GM23338 (cell line): ENCODE results near the gene TTC33. TPM values are rescaled to one million over a fixed set of nuclear protein-coding genes. Genes with fewer than 3 reads are reported as not detected.

Experiments used
- ATAC-seq: fragments of 200-7000 bp; cut with Tn5 transposase; 3 replicates; pipeline ENCODE4 v1.9.1; 2020
- DNase-seq: peaks from one replicate; pipeline ENCODE4 v3.0.0-alpha.2; 2015; ENCODE audit warnings: low spot score
- H2AFZ ChIP-seq: fragments of 200-600 bp; sonication (generic); 2 replicates; pipeline ENCODE4 v1.8.0; 2016; ENCODE audit warnings: antibody characterized with exemption, mild to moderate bottlenecking, moderate library complexity
- H3F3A ChIP-seq: fragments of 200-600 bp; sonication (generic); replicated peaks from 2 replicates; pipeline ENCODE4 v1.8.0; 2017; ENCODE audit warnings: antibody characterized with exemption, mixed run types, low read depth
- H3K27ac ChIP-seq: fragments of 200-600 bp; sonication (generic); 2 replicates; pipeline ENCODE4 v1.6.1; 2016; ENCODE audit warnings: low read depth
- H3K27me3 ChIP-seq: fragments of 200-600 bp; sonication (generic); 2 replicates; pipeline ENCODE4 v1.8.0; 2016; ENCODE audit warnings: mild to moderate bottlenecking, mixed run types, moderate library complexity; ENCODE audit not compliant: insufficient read depth
- H3K36me3 ChIP-seq: fragments of 200-600 bp; sonication (generic); 2 replicates; pipeline ENCODE4 v1.8.0; 2016; ENCODE audit warnings: mild to moderate bottlenecking; ENCODE audit not compliant: insufficient read depth
- H3K4me1 ChIP-seq: fragments of 200-600 bp; sonication (generic); 2 replicates; pipeline ENCODE4 v1.8.0; 2016; ENCODE audit warnings: mild to moderate bottlenecking, moderate library complexity; ENCODE audit not compliant: insufficient read depth
- H3K4me2 ChIP-seq: fragments of 200-600 bp; sonication (generic); 2 replicates; pipeline ENCODE4 v1.7.1; 2017; ENCODE audit warnings: mixed run types
- H3K4me3 ChIP-seq: fragments of 200-600 bp; sonication (generic); 2 replicates; pipeline ENCODE4 v1.6.1; 2016; ENCODE audit warnings: mixed run types
- H3K79me2 ChIP-seq: fragments of 200-600 bp; sonication (generic); replicated peaks from 2 replicates; pipeline ENCODE4 v1.8.0; 2017; ENCODE audit warnings: mild to moderate bottlenecking; ENCODE audit not compliant: insufficient read depth
- H3K9me2 ChIP-seq: fragments of 200-600 bp; sonication (generic); 2 replicates; pipeline ENCODE4 v1.8.0; 2017; ENCODE audit not compliant: insufficient read depth
- H4K20me1 ChIP-seq: fragments of 200-600 bp; sonication (generic); replicated peaks from 2 replicates; pipeline ENCODE4 v1.8.0; 2017; ENCODE audit warnings: mild to moderate bottlenecking; ENCODE audit not compliant: insufficient read depth
- H3K27ac Mint-ChIP-seq: 2 replicates; pipeline ENCODE4 v1.8.0; 2020; ENCODE audit warnings: inconsistent platforms, mild to moderate bottlenecking, moderate library complexity, mixed read lengths
- H3K27me3 Mint-ChIP-seq: 3 replicates; pipeline ENCODE4 v1.8.0; 2022; ENCODE audit warnings: low read depth, mild to moderate bottlenecking, moderate library complexity, mixed read lengths, inconsistent platforms; ENCODE audit not compliant: insufficient read depth, poor library complexity
- H3K36me3 Mint-ChIP-seq: 3 replicates; pipeline ENCODE4 v1.8.0; 2021; ENCODE audit warnings: low read depth, mild to moderate bottlenecking, inconsistent platforms, moderate library complexity, mixed read lengths
- H3K4me1 Mint-ChIP-seq: 3 replicates; pipeline ENCODE4 v1.8.0; 2020; ENCODE audit warnings: mild to moderate bottlenecking, inconsistent platforms, mixed read lengths
- H3K4me3 Mint-ChIP-seq: 3 replicates; pipeline ENCODE4 v1.8.0; 2021; ENCODE audit warnings: moderate library complexity, mild to moderate bottlenecking, inconsistent platforms, mixed read lengths
- H3K9me3 Mint-ChIP-seq: 3 replicates; pipeline ENCODE4 v1.8.0; 2020; ENCODE audit warnings: moderate library complexity, mild to moderate bottlenecking, inconsistent platforms, mixed read lengths
- CREB1 ChIP-seq: fragments of 250-450 bp; sonication (Bioruptor Pico); IDR thresholded peaks from 2 replicates; pipeline ENCODE4 v1.5.0; 2020; ENCODE audit warnings: low read depth, mild to moderate bottlenecking, moderate library complexity
- EZH2 ChIP-seq: fragments of 200-600 bp; sonication (generic); IDR thresholded peaks from one replicate; pipeline ENCODE4 v1.8.0; 2017; ENCODE audit warnings: antibody characterized with exemption, mild to moderate bottlenecking, low read depth; ENCODE audit not compliant: unreplicated experiment
- EZH2phosphoT487 ChIP-seq: fragments of 200-600 bp; sonication (generic); IDR thresholded peaks from one replicate; pipeline ENCODE4 v1.8.1; 2018; ENCODE audit warnings: antibody characterized with exemption; ENCODE audit not compliant: unreplicated experiment
- JUNB ChIP-seq: IDR thresholded peaks from one replicate; pipeline ENCODE4 v1.6.1; 2016; ENCODE audit warnings: antibody characterized with exemption; ENCODE audit not compliant: unreplicated experiment
- NANOG ChIP-seq: IDR thresholded peaks from 2 replicates; pipeline ENCODE4 v1.6.1; 2016; ENCODE audit warnings: antibody characterized with exemption, borderline replicate concordance
- POLR2AphosphoS5 ChIP-seq: IDR thresholded peaks from 2 replicates; pipeline ENCODE4 v1.6.1; 2016; ENCODE audit warnings: antibody characterized with exemption, low read depth
- STAT1 ChIP-seq: IDR thresholded peaks from one replicate; pipeline ENCODE4 v1.6.1; 2016; ENCODE audit warnings: antibody characterized with exemption; ENCODE audit not compliant: unreplicated experiment
- ZNF114 ChIP-seq: fragments of 250-450 bp; sonication (Bioruptor Pico); IDR thresholded peaks from 2 replicates; pipeline ENCODE4 v1.5.0; 2020; ENCODE audit warnings: mild to moderate bottlenecking, moderate library complexity
- ZNF331 ChIP-seq: fragments of 250-450 bp; sonication (Bioruptor Pico); IDR thresholded peaks from 2 replicates; pipeline ENCODE4 v1.5.0; 2020; ENCODE audit warnings: low read depth, mild to moderate bottlenecking, moderate library complexity
- polyA plus RNA-seq: library from polyadenylated mRNA; unstranded; fragments of >200 nt; fragmentation: Nextera tagmentation; extraction: Ambion mirVana; gene quantifications from 2 replicates; pipeline ENCODE4 v1.2.1, GENCODE V29; 2016
- total RNA-seq: library from RNA; depleted of rRNA; stranded (reverse); fragments of >200 nt; shearing (Covaris generic); gene quantifications from 2 replicates; pipeline ENCODE4 v1.2.3, GENCODE V29; 2014
- TF ChIP-seq, protein P1 (sequence below): IDR thresholded peaks from 2 replicates; pipeline ENCODE4 v1.6.1; 2016; ENCODE audit warnings: antibody characterized with exemption
- TF ChIP-seq, protein P2 (sequence below): IDR thresholded peaks from one replicate; pipeline ENCODE4 v1.6.1; 2018; ENCODE audit warnings: antibody characterized with exemption; ENCODE audit not compliant: unreplicated experiment
- TF ChIP-seq, protein P3 (sequence below), 2 experiments: fragments of 200-600 bp in 1 of 2; sonication (generic) in 1 of 2; conservative IDR thresholded peaks; 2 replicates each; pipeline versions ENCODE4 v1.5.1 to v1.6.1; 2016 to 2017; ENCODE audit warnings: antibody characterized with exemption in 2 of 2, low read depth in 2 of 2, mild to moderate bottlenecking in 2 of 2, moderate library complexity in 1 of 2
- TF ChIP-seq, protein P4 (sequence below): fragments of 250-450 bp; sonication (Bioruptor Pico); IDR thresholded peaks from 2 replicates; pipeline ENCODE4 v1.5.0; 2020; ENCODE audit warnings: mild to moderate bottlenecking, moderate library complexity

The TTC33 gene
- total and polyA plus RNA-seq, 2 experiments from 2014 or later: 4.1 to 11.5 TPM

DNA sequence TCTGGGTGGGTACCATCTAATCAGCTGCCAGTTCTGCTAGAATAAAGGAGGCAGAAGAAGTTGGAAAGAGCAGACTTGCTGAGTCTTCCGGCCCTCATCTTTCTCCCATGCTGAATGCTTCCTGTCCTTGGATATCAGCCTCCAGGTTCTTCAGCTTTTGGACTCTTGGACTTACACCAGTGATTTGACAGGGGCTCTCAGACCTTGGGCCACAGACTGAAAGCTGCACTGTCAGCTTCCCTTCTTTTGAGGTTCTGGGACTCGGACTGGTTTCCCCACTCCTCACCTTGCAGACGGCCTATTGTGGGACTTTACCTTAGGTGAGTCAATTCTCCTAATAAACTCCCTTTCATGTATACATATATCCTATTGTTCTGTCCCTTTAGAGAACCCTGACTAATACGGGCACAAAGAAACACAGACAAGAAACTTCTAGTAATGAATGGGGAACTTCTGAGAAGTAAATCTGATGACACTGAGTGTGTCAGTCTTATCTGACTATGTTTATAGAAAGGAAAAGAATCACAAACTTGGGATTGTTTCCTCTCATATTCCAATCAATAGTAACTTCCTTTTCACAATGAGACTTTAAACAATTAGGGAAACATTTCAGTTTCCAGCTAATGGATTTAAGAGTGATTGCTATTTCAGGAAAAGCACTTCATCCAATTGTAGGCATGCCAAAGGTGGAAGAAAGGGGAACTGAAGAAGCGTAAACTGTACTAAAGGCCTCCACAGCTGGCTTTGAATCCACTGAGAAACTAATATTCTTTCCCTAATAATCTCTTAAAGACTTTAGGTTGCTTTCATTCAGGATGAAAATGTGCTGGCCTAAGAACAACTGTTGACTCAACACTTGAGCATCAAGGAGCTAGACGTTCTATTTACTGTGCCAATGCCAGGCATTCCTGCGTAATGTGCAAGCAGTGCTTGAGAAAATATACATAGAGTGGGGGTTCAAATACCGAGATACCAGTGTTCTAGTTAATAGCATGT, 204.0 kb downstream of the TTC33 start:
- no peak overlapping the region for H3K4me3 ChIP-seq
- H3K27me3 Mint-ChIP-seq: no peaks in the 10 kb centered on the region
- H3K36me3 ChIP-seq: no peaks in the 10 kb centered on the region
- no peaks in the 10 kb centered on the region for H3K9me2 ChIP-seq
- no peaks in the 10 kb centered on the region for H3K27me3 ChIP-seq
- no peak overlapping the region for H3K27ac ChIP-seq
- H2AFZ ChIP-seq: no peak overlapping the region
- TF ChIP-seq, protein P1, sequence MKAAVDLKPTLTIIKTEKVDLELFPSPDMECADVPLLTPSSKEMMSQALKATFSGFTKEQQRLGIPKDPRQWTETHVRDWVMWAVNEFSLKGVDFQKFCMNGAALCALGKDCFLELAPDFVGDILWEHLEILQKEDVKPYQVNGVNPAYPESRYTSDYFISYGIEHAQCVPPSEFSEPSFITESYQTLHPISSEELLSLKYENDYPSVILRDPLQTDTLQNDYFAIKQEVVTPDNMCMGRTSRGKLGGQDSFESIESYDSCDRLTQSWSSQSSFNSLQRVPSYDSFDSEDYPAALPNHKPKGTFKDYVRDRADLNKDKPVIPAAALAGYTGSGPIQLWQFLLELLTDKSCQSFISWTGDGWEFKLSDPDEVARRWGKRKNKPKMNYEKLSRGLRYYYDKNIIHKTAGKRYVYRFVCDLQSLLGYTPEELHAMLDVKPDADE: no peak
- no peak for TF ChIP-seq JUNB
- no peak for TF ChIP-seq EZH2phosphoT487
- TF ChIP-seq, protein P2, sequence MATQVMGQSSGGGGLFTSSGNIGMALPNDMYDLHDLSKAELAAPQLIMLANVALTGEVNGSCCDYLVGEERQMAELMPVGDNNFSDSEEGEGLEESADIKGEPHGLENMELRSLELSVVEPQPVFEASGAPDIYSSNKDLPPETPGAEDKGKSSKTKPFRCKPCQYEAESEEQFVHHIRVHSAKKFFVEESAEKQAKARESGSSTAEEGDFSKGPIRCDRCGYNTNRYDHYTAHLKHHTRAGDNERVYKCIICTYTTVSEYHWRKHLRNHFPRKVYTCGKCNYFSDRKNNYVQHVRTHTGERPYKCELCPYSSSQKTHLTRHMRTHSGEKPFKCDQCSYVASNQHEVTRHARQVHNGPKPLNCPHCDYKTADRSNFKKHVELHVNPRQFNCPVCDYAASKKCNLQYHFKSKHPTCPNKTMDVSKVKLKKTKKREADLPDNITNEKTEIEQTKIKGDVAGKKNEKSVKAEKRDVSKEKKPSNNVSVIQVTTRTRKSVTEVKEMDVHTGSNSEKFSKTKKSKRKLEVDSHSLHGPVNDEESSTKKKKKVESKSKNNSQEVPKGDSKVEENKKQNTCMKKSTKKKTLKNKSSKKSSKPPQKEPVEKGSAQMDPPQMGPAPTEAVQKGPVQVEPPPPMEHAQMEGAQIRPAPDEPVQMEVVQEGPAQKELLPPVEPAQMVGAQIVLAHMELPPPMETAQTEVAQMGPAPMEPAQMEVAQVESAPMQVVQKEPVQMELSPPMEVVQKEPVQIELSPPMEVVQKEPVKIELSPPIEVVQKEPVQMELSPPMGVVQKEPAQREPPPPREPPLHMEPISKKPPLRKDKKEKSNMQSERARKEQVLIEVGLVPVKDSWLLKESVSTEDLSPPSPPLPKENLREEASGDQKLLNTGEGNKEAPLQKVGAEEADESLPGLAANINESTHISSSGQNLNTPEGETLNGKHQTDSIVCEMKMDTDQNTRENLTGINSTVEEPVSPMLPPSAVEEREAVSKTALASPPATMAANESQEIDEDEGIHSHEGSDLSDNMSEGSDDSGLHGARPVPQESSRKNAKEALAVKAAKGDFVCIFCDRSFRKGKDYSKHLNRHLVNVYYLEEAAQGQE: no peak
- no peak for TF ChIP-seq ZNF331 (CRISPR knock-in tag)
- no peak for TF ChIP-seq STAT1
- TF ChIP-seq, protein P3, sequence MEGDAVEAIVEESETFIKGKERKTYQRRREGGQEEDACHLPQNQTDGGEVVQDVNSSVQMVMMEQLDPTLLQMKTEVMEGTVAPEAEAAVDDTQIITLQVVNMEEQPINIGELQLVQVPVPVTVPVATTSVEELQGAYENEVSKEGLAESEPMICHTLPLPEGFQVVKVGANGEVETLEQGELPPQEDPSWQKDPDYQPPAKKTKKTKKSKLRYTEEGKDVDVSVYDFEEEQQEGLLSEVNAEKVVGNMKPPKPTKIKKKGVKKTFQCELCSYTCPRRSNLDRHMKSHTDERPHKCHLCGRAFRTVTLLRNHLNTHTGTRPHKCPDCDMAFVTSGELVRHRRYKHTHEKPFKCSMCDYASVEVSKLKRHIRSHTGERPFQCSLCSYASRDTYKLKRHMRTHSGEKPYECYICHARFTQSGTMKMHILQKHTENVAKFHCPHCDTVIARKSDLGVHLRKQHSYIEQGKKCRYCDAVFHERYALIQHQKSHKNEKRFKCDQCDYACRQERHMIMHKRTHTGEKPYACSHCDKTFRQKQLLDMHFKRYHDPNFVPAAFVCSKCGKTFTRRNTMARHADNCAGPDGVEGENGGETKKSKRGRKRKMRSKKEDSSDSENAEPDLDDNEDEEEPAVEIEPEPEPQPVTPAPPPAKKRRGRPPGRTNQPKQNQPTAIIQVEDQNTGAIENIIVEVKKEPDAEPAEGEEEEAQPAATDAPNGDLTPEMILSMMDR (conservative IDR thresholded peaks at IDR 0.05; ENCODE audit: low read depth in 2 of 2): no peak
- no peak for TF ChIP-seq POLR2AphosphoS5
- no peak for TF ChIP-seq EZH2
- TF ChIP-seq, protein P4, sequence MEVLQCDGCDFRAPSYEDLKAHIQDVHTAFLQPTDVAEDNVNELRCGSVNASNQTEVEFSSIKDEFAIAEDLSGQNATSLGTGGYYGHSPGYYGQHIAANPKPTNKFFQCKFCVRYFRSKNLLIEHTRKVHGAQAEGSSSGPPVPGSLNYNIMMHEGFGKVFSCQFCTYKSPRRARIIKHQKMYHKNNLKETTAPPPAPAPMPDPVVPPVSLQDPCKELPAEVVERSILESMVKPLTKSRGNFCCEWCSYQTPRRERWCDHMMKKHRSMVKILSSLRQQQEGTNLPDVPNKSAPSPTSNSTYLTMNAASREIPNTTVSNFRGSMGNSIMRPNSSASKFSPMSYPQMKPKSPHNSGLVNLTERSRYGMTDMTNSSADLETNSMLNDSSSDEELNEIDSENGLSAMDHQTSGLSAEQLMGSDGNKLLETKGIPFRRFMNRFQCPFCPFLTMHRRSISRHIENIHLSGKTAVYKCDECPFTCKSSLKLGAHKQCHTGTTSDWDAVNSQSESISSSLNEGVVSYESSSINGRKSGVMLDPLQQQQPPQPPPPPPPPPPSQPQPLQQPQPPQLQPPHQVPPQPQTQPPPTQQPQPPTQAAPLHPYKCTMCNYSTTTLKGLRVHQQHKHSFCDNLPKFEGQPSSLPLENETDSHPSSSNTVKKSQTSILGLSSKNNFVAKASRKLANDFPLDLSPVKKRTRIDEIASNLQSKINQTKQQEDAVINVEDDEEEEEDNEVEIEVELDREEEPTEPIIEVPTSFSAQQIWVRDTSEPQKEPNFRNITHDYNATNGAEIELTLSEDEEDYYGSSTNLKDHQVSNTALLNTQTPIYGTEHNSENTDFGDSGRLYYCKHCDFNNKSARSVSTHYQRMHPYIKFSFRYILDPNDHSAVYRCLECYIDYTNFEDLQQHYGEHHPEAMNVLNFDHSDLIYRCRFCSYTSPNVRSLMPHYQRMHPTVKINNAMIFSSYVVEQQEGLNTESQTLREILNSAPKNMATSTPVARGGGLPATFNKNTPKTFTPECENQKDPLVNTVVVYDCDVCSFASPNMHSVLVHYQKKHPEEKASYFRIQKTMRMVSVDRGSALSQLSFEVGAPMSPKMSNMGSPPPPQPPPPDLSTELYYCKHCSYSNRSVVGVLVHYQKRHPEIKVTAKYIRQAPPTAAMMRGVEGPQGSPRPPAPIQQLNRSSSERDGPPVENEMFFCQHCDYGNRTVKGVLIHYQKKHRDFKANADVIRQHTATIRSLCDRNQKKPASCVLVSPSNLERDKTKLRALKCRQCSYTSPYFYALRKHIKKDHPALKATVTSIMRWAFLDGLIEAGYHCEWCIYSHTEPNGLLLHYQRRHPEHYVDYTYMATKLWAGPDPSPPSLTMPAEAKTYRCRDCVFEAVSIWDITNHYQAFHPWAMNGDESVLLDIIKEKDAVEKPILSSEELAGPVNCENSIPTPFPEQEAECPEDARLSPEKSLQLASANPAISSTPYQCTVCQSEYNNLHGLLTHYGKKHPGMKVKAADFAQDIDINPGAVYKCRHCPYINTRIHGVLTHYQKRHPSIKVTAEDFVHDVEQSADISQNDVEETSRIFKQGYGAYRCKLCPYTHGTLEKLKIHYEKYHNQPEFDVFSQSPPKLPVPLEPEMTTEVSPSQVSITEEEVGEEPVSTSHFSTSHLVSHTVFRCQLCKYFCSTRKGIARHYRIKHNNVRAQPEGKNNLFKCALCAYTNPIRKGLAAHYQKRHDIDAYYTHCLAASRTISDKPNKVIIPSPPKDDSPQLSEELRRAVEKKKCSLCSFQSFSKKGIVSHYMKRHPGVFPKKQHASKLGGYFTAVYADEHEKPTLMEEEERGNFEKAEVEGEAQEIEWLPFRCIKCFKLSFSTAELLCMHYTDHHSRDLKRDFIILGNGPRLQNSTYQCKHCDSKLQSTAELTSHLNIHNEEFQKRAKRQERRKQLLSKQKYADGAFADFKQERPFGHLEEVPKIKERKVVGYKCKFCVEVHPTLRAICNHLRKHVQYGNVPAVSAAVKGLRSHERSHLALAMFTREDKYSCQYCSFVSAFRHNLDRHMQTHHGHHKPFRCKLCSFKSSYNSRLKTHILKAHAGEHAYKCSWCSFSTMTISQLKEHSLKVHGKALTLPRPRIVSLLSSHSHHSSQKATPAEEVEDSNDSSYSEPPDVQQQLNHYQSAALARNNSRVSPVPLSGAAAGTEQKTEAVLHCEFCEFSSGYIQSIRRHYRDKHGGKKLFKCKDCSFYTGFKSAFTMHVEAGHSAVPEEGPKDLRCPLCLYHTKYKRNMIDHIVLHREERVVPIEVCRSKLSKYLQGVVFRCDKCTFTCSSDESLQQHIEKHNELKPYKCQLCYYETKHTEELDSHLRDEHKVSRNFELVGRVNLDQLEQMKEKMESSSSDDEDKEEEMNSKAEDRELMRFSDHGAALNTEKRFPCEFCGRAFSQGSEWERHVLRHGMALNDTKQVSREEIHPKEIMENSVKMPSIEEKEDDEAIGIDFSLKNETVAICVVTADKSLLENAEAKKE (CRISPR knock-in tag): no peak
- TF ChIP-seq ZNF114 (CRISPR knock-in tag): no peak
- no peak for TF ChIP-seq CREB1 (CRISPR knock-in tag)
- no peak for TF ChIP-seq NANOG
- H3K4me1 ChIP-seq: peaks cover 8% of the 10 kb centered on the region; the same call in 1 of the 2 replicates
- no peaks in the 10 kb centered on the region for H3K79me2 ChIP-seq
- no peaks in the 10 kb centered on the region for H3K9me3 Mint-ChIP-seq
- H3K36me3 Mint-ChIP-seq: no peaks in the 10 kb centered on the region
- no peak overlapping the region for H3K4me2 ChIP-seq
- DNase-seq (no peak), ATAC-seq (no peak)
- H3K27ac Mint-ChIP-seq: no peak overlapping the region
- H4K20me1 ChIP-seq: no peaks in the 10 kb centered on the region
- H3F3A ChIP-seq: no peaks in the 10 kb centered on the region
- H3K4me3 Mint-ChIP-seq: no peak overlapping the region
- peaks cover 9% of the 10 kb centered on the region; the same call in 2 of the 3 replicates for H3K4me1 Mint-ChIP-seq
